Fibroblast of upper back skin (primary cell): ENCODE data around the gene SPSB2.
"Not testable (repeated sequence)": the region's sequence is repeated elsewhere in the genome, so short reads cannot be mapped to it uniquely, and the experiment has no call there.

Source experiments
- DNase-seq: peaks from one replicate; pipeline ENCODE4 v3.0.0-alpha.2; 2013

SPSB2 gene

DNA sequence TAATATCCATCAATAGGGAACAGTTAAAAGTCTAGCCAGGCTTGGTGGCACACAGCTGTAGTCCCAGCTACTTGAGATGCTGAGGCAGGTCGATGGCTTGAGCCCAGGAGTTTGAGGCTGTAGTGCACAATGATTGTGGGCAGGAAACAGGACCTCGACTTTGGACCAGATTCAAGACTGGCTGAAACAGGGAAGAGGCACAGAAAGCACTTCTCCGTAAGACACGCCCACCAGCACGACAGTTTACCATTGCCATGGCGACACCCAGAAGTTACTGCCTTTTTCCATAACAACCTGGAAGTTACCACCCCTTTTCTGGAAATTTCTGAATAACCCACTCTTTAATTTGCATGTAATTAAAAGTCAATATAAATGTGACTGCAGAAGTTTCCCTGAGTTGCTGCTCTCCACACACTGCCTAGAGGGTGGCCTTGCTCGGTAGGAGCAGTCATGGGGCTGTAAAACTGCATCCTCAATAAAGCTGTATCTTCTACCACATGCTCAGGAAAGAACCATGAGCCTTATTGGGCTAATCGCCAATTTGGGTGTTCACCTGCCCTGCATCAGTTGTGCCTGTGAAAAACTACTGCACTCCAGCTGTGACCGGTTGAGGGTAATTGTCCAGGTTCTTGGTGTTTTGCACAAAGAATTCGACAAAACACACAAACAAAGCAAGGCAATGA is 26.9 kb upstream of the SPSB2 start:
- peak; percentile 12 for DNase-seq

DNA sequence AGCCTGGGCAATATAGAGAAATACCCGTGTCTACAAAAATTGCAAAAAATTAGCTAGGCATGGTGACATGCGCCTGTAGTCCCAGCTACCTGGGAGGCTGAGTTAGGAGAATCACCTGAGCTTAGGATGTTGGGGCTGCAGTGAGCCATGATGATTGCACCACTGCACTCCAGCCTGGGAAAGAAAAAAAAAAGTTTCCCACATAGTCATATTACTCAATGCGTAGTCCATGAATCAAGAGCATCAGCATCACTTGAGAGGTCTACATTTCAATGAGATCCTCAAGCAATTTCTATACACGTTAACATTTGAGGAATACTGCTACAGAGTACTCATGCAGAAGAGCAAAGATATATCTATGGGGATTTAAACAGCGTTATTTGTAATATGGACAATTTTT is 26.3 kb upstream of the SPSB2 start:
- DNase-seq, result no peak

DNA sequence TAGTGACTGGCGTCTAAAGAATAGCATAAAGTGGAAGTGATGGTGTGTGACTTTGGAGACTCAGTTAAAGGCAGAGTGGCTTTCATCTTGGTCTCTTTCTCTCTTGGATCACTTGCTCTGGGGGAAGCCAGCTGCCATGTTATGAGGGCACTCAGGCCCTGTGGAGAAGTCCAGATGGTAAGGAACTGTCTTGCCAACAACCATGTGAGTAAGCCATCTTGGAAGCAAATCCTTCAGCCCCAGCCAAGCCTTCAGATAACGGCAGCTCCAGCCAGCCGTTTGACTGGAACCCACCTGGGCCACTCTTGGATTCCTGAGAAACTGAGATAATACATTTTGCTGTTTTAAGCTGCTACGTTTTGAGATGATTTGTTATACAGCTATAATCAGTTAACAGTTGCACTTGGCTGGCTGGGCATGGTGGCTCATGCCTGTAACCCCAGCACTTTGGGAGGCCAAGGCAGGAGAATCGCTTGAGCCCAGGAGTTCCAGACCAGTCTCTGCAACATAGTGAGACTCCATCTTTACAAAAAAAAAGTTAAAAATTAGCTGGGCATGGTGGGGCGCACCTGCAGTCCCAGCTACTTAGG is 23.8 kb upstream of the SPSB2 start:
- no peak for DNase-seq

DNA sequence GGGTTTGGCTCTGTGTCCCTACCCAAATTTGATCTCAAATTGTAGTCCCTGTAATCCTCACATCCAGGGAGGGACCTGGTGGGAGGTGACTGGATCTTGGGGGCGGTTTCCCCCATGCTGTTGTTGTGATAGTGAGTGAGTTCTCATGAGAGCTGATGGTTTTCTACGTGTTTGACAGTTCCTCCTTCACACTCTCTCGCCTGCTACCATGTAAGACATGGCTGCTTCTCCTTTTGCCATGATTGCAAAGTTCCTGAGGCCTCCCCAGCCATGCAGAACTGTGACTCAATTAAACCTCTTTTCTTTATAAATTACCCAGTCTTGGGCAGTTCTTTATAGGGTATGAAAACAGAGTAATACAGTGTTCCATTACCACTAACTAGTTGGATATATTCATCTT is 21.2 kb upstream of the SPSB2 start:
- DNase-seq, result no peak

DNA sequence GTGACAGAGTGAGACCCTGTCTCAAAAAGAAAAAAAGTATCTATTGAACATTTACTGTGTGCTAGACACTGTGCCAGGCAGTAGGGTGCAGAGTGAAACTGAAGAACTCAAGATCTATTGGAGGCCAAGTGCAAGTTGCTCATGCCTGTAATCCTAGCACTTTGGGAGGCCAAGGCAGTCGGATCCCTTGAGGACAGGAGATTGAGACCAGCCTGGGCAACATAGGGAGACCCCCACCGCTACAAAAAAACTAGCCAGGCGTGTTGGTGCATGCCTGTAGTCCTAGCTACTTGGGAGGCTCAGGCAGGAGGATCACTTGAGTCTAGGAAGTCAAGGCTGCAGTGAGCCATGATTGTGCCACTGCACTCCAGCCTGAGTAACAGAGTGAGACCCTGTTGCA is 19.6 kb upstream of the SPSB2 start:
- not testable (repeated sequence) for DNase-seq

DNA sequence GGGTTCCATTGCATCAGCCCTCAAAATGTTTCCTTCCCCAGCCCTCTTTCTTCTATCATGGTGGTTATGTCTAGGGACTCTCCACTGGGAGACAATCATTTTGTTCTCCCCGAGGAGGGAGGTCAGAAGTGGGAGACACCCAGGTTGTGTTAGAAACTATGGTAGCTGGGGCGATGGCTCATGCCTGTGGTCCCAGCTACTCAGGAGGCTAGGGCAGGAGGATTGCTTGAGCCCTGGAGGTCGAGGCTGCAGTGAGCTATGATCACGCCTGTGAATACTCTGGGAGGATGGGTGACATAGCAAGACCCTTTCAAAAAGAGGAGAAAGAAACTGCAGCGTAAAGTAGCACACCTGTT is 18.5 kb upstream of the SPSB2 start:
- DNase-seq, result no peak

DNA sequence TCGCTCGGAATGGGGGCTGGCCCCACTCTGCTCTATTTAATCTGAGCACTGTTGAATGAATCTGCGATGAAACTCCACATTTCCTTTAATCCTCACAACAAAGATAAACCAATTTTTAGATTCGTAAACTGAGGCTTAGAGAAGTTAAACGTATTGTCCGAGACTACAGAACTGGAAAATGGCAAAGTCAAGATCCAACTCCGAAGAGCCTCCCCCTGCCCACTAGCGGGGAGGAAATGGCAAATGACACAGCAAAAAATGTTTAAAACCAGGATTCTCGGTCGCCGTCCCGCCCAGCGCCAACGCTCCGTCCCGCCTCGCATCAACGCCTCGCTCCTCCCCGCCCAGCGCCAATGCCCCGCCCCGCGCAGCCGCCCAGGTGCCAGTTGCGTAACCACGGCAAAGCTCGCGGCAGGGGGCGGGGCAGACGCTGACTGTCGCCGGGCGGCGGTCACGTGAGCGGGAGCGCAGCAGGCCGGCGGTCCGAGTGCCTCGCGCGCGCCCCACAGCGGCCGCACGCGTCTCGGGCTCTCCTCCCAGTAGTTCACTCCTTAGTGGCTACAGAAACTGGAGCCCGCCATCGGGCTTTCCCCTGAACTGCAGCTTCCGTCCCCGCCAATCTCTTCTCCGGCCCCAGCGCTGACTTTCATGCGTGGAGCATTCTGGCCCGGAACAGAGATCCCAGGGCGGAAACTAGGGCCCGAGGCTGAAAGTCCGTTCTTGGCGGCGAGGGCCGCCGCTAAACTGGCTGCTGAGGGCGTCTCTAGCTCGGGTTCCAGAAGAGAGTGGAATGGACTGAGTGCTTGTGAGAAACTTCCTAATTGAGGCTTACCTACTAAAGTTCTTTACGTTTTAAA is 17.9 kb upstream of the SPSB2 start:
- DNase-seq, result peak; percentile 96

DNA sequence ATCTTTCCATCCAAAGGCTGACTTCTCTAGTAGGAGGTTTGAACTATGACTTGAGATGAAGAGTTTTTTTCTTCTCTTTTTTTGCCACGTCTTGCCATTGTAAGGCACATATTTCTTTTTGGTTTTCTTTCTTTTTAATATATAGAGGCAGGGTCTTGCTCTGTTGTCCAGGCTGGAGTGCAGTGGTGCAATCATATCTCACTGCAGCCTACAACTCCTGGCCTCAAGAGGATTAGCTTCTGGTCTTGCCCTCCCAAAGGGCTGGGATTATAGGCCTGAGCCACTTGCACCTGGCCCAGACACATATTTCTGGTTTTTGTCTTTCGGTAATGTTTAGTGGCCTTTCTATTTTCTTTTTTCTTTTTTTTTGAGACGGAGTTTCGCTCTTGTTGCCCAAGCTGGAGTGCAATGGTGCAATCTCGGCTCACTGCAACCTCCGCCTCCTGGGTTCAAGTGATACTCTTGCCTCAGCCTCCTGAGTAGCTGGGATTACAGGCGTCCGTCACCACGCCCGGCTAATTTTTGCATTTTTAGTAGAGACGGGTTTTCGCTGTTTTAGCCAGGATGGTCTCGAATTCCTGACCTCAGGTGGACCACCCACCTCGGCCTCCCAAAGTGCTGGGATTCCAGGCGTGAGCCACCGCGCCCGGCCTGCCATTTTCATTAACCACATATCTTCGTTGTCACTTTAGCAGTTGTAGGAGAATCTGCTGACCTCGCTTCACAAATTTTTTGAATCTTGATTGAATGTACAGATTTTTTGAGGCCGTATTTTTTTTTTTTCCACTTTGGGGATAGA is 16.9 kb upstream of the SPSB2 start:
- DNase-seq, result not testable (repeated sequence)

DNA sequence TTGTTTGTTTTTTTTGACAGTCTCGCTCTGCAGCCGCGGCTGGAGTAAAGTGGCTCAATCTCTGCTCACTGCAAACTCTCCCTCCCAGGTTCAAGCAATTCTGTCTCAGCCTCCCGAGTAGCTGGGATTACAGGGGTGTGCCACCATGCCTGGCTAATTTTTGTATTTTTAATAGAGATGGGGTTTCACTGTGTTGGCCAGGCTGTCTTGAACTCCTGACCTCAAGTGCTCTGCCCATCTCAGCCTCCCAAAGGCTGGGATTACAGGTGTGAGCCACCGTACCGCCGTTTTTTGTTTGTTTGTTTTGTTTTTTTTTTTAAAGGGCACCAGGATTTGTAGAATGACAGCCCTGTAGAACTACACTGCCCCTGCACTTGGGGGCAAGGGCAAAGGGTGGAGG is 15.7 kb upstream of the SPSB2 start:
- not testable (repeated sequence) for DNase-seq

DNA sequence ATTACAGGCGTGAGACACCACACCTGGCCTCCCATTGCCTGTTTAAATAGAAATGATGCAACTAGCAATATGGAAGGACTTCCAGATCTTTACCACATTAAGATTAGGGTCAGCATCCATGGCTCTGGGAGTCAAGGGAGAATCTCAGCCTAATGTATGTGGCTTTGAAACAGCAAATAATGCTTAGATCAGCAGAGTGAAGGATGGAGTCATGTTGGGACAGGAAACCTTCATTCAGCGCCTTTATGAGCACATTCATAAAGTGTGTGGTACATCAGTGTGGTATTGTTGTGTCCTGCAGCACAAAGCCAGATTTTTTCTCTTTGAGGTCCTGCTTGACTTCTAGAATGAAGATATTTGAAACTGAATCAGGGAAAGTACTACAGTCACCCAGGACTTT is 15.3 kb upstream of the SPSB2 start:
- DNase-seq, result no peak

DNA sequence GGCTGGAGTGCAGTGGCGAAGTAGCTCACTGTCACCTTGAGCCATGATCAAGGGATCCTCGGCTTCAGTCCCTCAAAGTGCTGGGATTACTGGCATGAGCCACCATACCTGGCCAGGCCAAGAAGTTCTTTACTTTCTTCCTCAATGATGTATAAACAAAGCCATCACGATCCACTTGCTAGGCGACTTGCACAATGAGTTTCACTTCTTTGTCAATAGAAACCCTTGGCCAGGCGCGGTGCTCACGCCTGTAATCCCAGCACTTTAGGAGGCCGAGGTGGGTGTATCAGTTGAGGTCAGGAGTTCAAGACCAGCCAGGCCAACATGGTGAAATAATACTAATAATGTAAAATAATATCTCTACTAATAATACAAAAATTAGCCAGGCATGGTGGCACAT is 14.4 kb upstream of the SPSB2 start:
- no peak for DNase-seq

DNA sequence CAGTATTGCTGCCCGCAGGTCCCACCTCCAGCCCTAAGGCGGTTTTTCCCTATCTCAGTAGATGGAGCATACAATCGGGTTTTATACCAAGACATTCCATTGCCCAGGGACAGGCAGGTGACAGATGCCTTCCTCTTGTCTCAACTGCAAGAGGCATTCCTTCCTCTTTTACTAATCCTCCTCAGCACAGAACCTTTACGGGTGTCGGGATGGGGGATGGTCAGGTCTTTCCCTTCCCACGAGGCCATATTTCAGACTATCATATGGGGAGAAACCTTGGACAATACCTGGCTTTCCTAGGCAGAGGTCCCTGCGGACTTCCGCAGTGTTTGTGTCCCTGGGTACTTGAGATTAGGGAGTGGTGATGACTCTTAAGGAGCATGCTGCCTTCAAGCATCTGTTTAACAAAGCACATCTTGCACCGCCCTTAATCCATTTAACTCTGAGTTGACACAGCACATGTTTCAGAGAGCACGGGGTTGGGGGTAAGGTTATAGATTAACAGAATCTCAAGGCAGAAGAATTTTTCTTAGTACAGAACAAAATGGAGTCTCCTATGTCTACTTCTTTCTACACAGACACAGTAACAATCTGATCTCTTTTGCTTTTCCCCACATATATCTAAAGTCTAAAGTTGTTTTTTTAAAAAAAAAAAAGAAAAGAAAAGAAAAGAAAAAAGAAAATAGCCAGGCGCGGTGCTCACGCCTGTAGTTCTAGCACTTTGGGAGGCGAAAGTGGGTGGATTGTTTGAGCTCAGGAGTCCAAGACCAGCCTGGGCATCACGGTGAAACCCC is 13.3 kb upstream of the SPSB2 start:
- DNase-seq, result not testable (repeated sequence)

DNA sequence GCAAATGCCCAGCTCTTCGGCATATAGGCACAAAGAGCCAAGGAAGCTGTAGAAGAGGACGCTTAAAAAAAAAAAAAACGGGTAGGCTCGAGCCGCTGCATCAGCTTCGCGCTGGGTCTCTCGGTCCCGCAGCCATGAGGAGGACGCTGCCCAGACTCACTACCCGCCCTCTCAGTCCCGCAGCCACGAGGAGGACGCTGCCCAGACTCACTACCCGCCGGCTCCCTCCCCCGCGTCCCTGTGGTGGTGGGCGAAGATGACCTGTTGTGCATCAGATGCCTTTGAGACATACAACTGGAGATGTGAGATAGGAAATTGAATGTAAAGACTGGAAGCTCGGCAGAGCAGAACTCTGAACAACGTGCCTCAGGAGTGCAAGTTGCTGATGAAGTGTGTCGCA is 11.4 kb upstream of the SPSB2 start:
- no peak for DNase-seq

DNA sequence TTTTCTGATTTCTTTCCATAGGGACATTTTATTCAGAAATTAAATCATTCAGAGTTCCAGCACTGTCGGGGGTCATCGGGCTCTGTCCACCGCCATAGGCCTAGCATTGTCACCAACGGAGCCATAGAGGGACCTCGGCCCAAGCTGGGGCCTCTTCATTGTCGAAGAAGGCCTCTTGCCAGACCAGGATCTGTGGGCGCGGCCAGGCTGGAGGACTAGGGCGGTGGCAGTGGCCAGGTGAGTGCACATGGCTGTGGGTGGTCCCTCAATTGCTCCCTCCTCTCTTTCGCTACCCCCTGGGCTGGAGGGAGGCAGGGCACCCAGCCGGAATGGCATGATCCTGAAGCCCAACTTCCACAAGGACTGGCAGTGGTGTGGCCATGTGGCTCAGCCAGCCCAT is 10.6 kb upstream of the SPSB2 start:
- no peak for DNase-seq

DNA sequence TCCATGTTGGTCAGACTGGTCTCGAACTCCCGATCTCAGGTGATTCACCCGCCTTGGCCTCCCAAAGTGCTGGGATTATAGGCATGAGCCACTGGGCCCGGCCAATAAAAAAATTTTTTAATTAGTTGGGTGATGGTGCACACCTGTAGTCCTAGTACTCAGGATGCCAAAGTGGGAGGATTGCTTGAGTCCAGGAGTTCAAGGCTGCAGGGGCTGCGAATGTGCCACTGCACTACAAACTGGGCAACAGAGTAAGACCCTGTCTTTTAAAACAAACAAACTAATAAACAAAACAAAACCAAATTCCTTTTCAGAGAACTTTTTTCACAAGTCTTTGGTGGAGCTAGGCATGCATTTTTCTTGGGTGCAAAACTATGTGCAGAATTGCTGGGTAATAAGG is 10.1 kb upstream of the SPSB2 start:
- DNase-seq, result no peak

DNA sequence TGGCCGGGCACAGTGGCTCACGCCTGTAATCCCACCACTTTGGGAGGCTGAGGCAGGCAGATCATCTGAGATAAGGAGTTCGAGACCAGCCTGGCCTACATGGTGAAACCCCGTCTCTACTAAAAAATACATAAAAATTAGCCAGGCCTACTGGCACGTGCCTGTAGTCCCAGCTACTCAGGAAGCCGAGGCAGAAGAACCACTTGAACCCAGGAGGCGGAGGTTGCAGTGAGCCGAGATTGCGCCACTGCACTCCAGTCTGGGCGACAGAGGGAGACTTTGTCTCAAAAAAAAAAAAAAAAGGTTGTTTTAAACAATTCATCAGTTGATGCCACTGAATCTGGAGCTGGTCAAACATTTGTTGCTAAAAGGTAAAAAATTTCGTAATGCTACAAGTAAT is 6.7 kb upstream of the SPSB2 start:
- not testable (repeated sequence) for DNase-seq

DNA sequence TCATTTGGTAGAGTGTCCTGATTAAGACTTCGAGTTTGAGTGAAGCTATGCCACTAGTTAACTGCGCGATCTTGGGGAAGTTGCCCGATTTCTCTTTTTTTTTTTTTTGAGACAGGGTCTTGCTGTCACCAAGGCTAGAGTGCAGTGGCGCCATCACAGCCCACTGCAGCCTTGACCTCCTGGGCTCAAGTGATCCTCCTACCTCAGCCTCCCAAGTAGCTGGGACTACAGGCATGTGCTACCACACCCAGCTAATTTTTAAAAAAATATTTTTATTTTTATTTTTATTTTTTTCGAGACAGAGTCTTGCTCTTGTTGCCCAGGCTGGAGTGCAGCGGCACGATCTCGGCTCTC is 889 bp upstream of the SPSB2 start:
- DNase-seq, result not testable (repeated sequence)

DNA sequence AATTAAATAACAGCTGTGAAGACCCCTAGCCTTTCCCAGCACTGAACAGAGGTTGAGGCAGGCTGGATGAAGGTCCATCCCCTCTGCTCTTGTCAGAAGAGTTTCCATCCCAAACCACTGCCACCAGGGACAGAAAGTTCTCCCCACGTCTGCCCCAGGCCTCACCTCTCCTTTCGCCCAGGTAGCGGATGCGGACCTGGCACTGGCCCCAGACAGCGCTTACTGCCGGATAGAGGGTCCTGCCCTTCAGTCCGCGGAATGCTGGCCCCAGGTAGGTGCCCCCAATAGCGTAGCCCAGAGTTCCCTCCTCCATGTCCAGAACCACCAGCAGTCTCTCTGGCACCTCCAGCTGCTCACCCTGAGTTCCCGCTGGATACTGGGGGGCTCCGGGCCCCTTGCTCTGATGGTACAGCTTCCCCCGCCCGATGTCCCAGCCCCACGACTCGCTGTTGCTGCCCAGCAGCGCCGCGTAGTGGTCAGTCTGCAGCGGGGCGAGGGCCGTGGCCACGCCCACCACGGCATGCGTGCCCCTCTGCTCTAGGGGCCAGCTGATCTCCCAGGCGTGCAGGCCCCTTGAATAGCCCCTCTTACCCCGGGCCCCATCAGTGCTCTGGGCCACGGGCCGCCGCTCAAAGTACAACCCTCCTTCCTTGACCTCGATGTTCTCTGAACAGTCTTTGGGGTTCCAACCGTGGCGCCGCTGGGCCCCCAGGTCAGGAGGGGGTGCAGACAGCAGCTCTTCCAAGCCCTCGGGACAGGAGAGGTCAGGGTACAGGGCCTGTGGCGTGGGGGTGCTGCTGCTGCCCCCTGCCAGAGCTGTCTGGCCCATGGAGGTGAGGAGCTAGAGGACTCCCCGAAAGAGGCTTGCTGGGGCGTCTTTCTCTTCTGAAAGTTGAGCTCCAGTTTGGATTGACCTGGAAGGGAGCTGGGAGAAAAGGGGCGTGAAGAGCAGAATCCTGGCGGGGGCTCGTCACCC is 742 bp downstream of the SPSB2 start:
- peak; percentile 73 for DNase-seq

DNA sequence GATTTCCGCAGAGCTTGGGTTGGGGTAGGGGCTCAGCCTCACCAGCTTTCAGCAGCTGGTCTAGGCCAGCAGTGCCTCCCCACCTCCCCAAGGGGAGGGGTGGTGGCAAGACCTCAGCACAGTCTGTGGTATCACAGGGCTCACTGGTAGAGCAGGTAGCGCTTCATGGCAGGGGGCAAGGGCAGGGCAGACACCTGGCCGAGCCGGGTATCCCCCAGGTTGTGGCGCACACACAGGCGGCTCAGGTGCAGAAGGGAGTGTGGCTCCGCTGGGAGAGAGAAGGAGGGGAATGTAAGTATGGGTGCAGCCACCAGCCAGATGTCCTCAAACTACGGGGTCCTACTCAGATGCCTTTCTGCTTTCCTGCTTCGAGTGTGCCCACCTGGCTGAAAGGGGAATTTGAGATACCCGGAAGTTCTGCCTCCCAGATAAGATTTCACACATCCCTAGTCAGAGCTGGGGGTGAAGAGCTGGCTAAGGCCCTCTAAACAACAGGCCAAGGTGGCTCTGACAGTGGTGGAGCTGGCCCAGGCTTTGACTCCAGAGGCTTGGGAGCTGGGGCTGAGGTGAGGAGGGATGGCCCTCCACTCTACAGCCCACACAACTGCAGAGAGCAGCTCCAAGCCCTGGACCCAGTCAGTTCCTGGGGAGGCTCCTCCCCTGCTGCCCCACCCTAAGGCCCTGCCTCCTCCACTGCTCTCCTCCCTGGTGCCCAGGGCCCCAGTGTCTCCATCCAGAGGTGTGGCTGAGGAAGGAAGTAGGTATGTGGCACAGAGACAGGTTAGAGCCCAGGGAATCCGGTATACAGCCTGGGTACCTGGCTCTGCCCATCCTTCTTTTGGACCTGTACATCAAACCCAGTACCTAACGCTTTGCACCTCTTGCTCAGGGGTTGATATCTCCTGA is 1.8 kb downstream of the SPSB2 start:
- DNase-seq, result no peak

DNA sequence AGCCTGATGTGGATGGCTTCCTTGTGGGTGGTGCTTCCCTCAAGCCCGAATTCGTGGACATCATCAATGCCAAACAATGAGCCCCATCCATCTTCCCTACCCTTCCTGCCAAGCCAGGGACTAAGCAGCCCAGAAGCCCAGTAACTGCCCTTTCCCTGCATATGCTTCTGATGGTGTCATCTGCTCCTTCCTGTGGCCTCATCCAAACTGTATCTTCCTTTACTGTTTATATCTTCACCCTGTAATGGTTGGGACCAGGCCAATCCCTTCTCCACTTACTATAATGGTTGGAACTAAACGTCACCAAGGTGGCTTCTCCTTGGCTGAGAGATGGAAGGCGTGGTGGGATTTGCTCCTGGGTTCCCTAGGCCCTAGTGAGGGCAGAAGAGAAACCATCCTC is 2.8 kb downstream of the SPSB2 start:
- DNase-seq, result not testable (repeated sequence)
